Liver (tissue), 9 donors: ENCODE data around the gene BTN2A1. TPM values are rescaled to one million over a fixed set of nuclear protein-coding genes. Genes with fewer than 3 reads are reported as not detected.

Experiments used
- DNase-seq: peaks from one replicate; pipeline ENCODE4 v3.0.0-alpha.2; 2017; ENCODE audit warnings: low spot score
- H3K27ac ChIP-seq, 2 donors: one replicate each; pipeline ENCODE4 v1.7.0; 2013; ENCODE audit warnings: inconsistent platforms in 2 of 2, low read length in 2 of 2, control low read depth in 1 of 2, low read depth in 1 of 2, mild to moderate bottlenecking in 1 of 2
- H3K27me3 ChIP-seq, 4 donors: one replicate each; pipeline versions ENCODE4 v1.6.1 to v1.7.0; 2013; ENCODE audit warnings: low read length in 3 of 4, inconsistent platforms in 1 of 4, mild to moderate bottlenecking in 1 of 4, moderate library complexity in 1 of 4; ENCODE audit not compliant: control insufficient read depth in 4 of 4, insufficient read depth in 4 of 4
- H3K36me3 ChIP-seq, 4 donors: one replicate each; pipeline versions ENCODE4 v1.6.1 to v1.7.0; 2013; ENCODE audit warnings: low read length in 3 of 4, mild to moderate bottlenecking in 3 of 4, low read depth in 1 of 4, moderate library complexity in 1 of 4; ENCODE audit not compliant: control insufficient read depth in 4 of 4, insufficient read depth in 3 of 4
- H3K4me1 ChIP-seq, 4 donors: one replicate each; pipeline versions ENCODE4 v1.6.1 to v1.7.0; 2013; ENCODE audit warnings: low read length in 3 of 4, mild to moderate bottlenecking in 3 of 4, moderate library complexity in 1 of 4; ENCODE audit not compliant: control insufficient read depth in 4 of 4, insufficient read depth in 4 of 4
- H3K4me3 ChIP-seq, 3 donors: one replicate each; pipeline versions ENCODE4 v1.6.1 to v1.7.0; 2013; ENCODE audit warnings: low read length in 3 of 3, control low read depth in 1 of 3, low read depth in 1 of 3, mild to moderate bottlenecking in 1 of 3
- H3K9ac ChIP-seq, 2 donors: one replicate each; pipeline ENCODE4 v1.7.0; 2013; ENCODE audit warnings: low read length in 2 of 2, mild to moderate bottlenecking in 2 of 2, moderate library complexity in 2 of 2, control low read depth in 1 of 2, low read depth in 1 of 2
- H3K9me3 ChIP-seq, 4 donors: one replicate each; pipeline versions ENCODE4 v1.6.1 to v1.7.0; 2013; ENCODE audit warnings: low read length in 3 of 4; ENCODE audit not compliant: control insufficient read depth in 4 of 4
- ATF3 ChIP-seq: IDR thresholded peaks from 2 replicates; pipeline ENCODE4 v1.6.1; 2016; ENCODE audit warnings: antibody characterized with exemption
- CTCF ChIP-seq: fragments of 150-350 bp; IDR thresholded peaks from 2 replicates; pipeline ENCODE4 v1.5.1; 2017; ENCODE audit warnings: improper control_type of control experiment, low read depth, low read length; ENCODE audit not compliant: missing input control
- EGR1 ChIP-seq, 2 donors: IDR thresholded peaks; 2 replicates each; pipeline ENCODE4 v1.6.1; 2016 to 2018; ENCODE audit warnings: antibody characterized with exemption in 2 of 2, low read depth in 2 of 2
- FOXA1 ChIP-seq: IDR thresholded peaks from 2 replicates; pipeline ENCODE4 v1.6.1; 2016; ENCODE audit warnings: antibody characterized with exemption
- FOXA2 ChIP-seq: IDR thresholded peaks from 2 replicates; pipeline ENCODE4 v1.6.1; 2016; ENCODE audit warnings: antibody characterized with exemption
- GABPA ChIP-seq, 2 donors: IDR thresholded peaks in 1 of 2; conservative IDR thresholded peaks in 1 of 2; 2 replicates each; pipeline ENCODE4 v1.6.1; 2016; ENCODE audit warnings: antibody characterized with exemption in 2 of 2, mild to moderate bottlenecking in 1 of 2, moderate library complexity in 1 of 2
- HNF4A ChIP-seq, 2 donors: conservative IDR thresholded peaks; 2 replicates each; pipeline ENCODE4 v1.6.1; 2016; ENCODE audit warnings: antibody characterized with exemption in 2 of 2, mild to moderate bottlenecking in 2 of 2
- HNF4G ChIP-seq: IDR thresholded peaks from 2 replicates; pipeline ENCODE4 v1.6.1; 2016; ENCODE audit warnings: antibody characterized with exemption
- MAX ChIP-seq: IDR thresholded peaks from 2 replicates; pipeline ENCODE4 v1.6.1; 2016; ENCODE audit warnings: antibody characterized with exemption
- RAD21 ChIP-seq, 2 donors: IDR thresholded peaks; 2 replicates each; pipeline ENCODE4 v1.6.1; 2016; ENCODE audit warnings: antibody characterized with exemption in 2 of 2, mild to moderate bottlenecking in 2 of 2
- REST ChIP-seq: IDR thresholded peaks from 2 replicates; pipeline ENCODE4 v1.6.1; 2016; ENCODE audit warnings: antibody characterized with exemption, mild to moderate bottlenecking
- RXRA ChIP-seq, 2 donors: IDR thresholded peaks; 2 replicates each; pipeline ENCODE4 v1.6.1; 2017 to 2018; ENCODE audit warnings: antibody characterized with exemption in 2 of 2, mild to moderate bottlenecking in 1 of 2
- SP1 ChIP-seq: IDR thresholded peaks from 2 replicates; pipeline ENCODE4 v1.6.1; 2018; ENCODE audit warnings: antibody characterized with exemption, mild to moderate bottlenecking
- TAF1 ChIP-seq: conservative IDR thresholded peaks from 2 replicates; pipeline ENCODE4 v1.6.1; 2016; ENCODE audit warnings: antibody characterized with exemption, mild to moderate bottlenecking
- YY1 ChIP-seq: IDR thresholded peaks from 2 replicates; pipeline ENCODE4 v1.6.1; 2016; ENCODE audit warnings: antibody characterized with exemption, mild to moderate bottlenecking
- ZBTB33 ChIP-seq: IDR thresholded peaks from 2 replicates; pipeline ENCODE4 v1.6.1; 2016; ENCODE audit warnings: antibody characterized with exemption
- WGBS: extraction: QIAGEN DNeasy Blood & Tissue Kit; methylation state at CpG from one replicate; pipeline ENCODE4 v1.1.7; 2013; 5-methylcytosine and 5-hydroxymethylcytosine counted together
- polyA plus RNA-seq, 2 donors: library from polyadenylated mRNA; stranded (reverse) in 1 of 2; unstranded in 1 of 2; fragments of 200-250 nt in 1 of 2; fragments of >200 nt in 1 of 2; fragmentation: Nextera tagmentation in 1 of 2; extraction: Ambion mirVana in 1 of 2; gene quantifications; one replicate each; pipeline versions ENCODE4 v1.2.1 to v1.2.3, GENCODE V29; 2013 to 2015
- total RNA-seq, 2 donors: library from RNA; depleted of rRNA; stranded (reverse); fragments of >200 nt; gene quantifications; one replicate each; pipeline ENCODE4 v1.2.3, GENCODE V29; 2014
- donor health status: healthy.
- donor health status: healthy.
- donor health status: healthy.
- donor health status: healthy.
- donor health status: healthy.

Gene BTN2A1
- total and polyA plus RNA-seq, 4 donors, result 2.7 to 5.9 (median 5.2) TPM

- DNase-seq, result no peak
- TF ChIP-seq EGR1 (IDR thresholded peaks at IDR 0.05; ENCODE audit: low read depth in 2 of 2) (no peak), FOXA2 (no peak), HNF4A (conservative IDR thresholded peaks at IDR 0.05) (no peak), MAX (no peak), HNF4G (no peak), RXRA (IDR thresholded peaks at IDR 0.05) (no peak), CTCF (no peak), ZBTB33 (no peak)
- Histone ChIP-seq H3K27me3 (no peaks in the 10 kb centered on the region), H3K27ac (no peak overlapping the region), H3K9me3 (peaks cover 0 to 3% (median 1%) of the 10 kb centered on the region in 4 donors), H3K4me1 (peaks cover 0 to 9% (median 0%) of the 10 kb centered on the region in 4 donors), H3K4me3 (no peak overlapping the region), H3K36me3 (no peaks in the 10 kb centered on the region), H3K9ac (no peak overlapping the region)
- WGBS, result 94% methylated on average over 3 of the region's 3 CpGs
These were observed 35.4 kb upstream of the BTN2A1 start for GRCh38 chr6:26422329-26422728.

GRCh38 chr6:26426691-26427450 lies 30.9 kb upstream of the BTN2A1 start:
- TF ChIP-seq ATF3 (no peak), GABPA (IDR thresholded peaks at IDR 0.05 in 1 of 2, conservative IDR thresholded peaks at IDR 0.05 in 1 of 2) (no peak), FOXA2 (no peak), HNF4G (no peak), RAD21 (IDR thresholded peaks at IDR 0.05) (no peak), EGR1 (IDR thresholded peaks at IDR 0.05; ENCODE audit: low read depth in 2 of 2) (no peak), ZBTB33 (no peak), MAX (no peak), TAF1 (no peak), SP1 (no peak), FOXA1 (no peak), YY1 (no peak), REST (no peak), CTCF (no peak), HNF4A (conservative IDR thresholded peaks at IDR 0.05) (no peak)
- no peak for DNase-seq
- Histone ChIP-seq H3K36me3 (no peaks in the 10 kb centered on the region), H3K9me3 (no peaks in the 10 kb centered on the region), H3K27me3 (no peaks in the 10 kb centered on the region), H3K4me1 (peaks cover 0 to 2% (median 0%) of the 10 kb centered on the region in 4 donors), H3K9ac (no peak overlapping the region), H3K4me3 (no peak overlapping the region), H3K27ac (no peak overlapping the region)
- 95% methylated on average over 5 of the region's 5 CpGs for WGBS
